Smooth muscle cell (in vitro differentiated cells): ENCODE measurements around the gene TEKT3. TPM values are rescaled to one million over a fixed set of nuclear protein-coding genes. Genes with fewer than 3 reads are reported as not detected.

Experiments
- DNase-seq: peaks from one replicate; lab custom pipeline; 2025; ENCODE audit not compliant: unreplicated experiment; lab: John Stamatoyannopoulos, UW
- H2AFZ ChIP-seq: fragments of 200-600 bp; sonication (generic); 2 replicates; pipeline ENCODE4 v1.6.0; 2016; ENCODE audit warnings: antibody characterized with exemption, low read depth, mild to moderate bottlenecking
- H3F3A ChIP-seq: fragments of 200-600 bp; sonication (generic); 2 replicates; pipeline ENCODE4 v1.6.0; 2017; ENCODE audit warnings: antibody characterized with exemption, low read depth
- H3K27ac ChIP-seq: fragments of 200-600 bp; sonication (generic); 2 replicates; pipeline ENCODE4 v1.5.1; 2016; ENCODE audit warnings: low read depth, mild to moderate bottlenecking
- H3K27me3 ChIP-seq: fragments of 200-600 bp; sonication (generic); 2 replicates; pipeline ENCODE4 v1.6.1; 2016; ENCODE audit warnings: low read depth, mild to moderate bottlenecking
- H3K36me3 ChIP-seq: fragments of 200-600 bp; sonication (generic); 2 replicates; pipeline ENCODE4 v1.5.1; 2016; ENCODE audit warnings: low read depth
- H3K4me1 ChIP-seq: fragments of 200-600 bp; sonication (generic); 2 replicates; pipeline ENCODE4 v1.5.1; 2016; ENCODE audit warnings: low read depth
- H3K4me2 ChIP-seq: fragments of 200-600 bp; sonication (generic); 2 replicates; pipeline ENCODE4 v1.6.0; 2016; ENCODE audit warnings: mild to moderate bottlenecking
- H3K4me3 ChIP-seq: fragments of 200-600 bp; sonication (generic); 2 replicates; pipeline ENCODE4 v1.5.1; 2016; ENCODE audit warnings: mild to moderate bottlenecking
- H3K79me2 ChIP-seq: fragments of 200-600 bp; sonication (generic); 2 replicates; pipeline ENCODE4 v1.6.0; 2016; ENCODE audit warnings: low read depth, mild to moderate bottlenecking
- H3K9ac ChIP-seq: fragments of 200-600 bp; sonication (generic); 2 replicates; pipeline ENCODE4 v1.6.0; 2016; ENCODE audit warnings: low read depth
- H3K9me3 ChIP-seq: fragments of 200-600 bp; sonication (generic); replicated peaks from 2 replicates; pipeline ENCODE4 v1.5.1; 2016; ENCODE audit warnings: low read depth
- H4K20me1 ChIP-seq: fragments of 200-600 bp; sonication (generic); 2 replicates; pipeline ENCODE4 v1.6.0; 2016; ENCODE audit warnings: low read depth
- CTCF ChIP-seq: fragments of 200-600 bp; sonication (generic); IDR thresholded peaks from 2 replicates; pipeline ENCODE4 v1.5.1; 2017; ENCODE audit warnings: borderline replicate concordance, mild to moderate bottlenecking, antibody characterized with exemption; ENCODE audit not compliant: insufficient read depth, poor library complexity, severe bottlenecking
- WGBS: methylation state at CpG from one replicate; pipeline ENCODE4 v1.1.7; 2016; ENCODE audit warnings: low lambda C conversion rate; 5-methylcytosine and 5-hydroxymethylcytosine counted together
- polyA plus RNA-seq: library from polyadenylated mRNA; unstranded; fragments of >200 nt; fragmentation: Nextera tagmentation; extraction: Ambion mirVana; gene quantifications from 2 replicates; pipeline ENCODE4 v1.2.1, GENCODE V29; 2016
- total RNA-seq: library from RNA; depleted of rRNA; stranded (reverse); fragments of >200 nt; gene quantifications from 2 replicates; pipeline ENCODE4 v1.2.3, GENCODE V29; 2014

The TEKT3 gene
- total and polyA plus RNA-seq, 2 experiments from 2014 or later: 0.09 to 1.00 TPM

- Histone ChIP-seq H3K4me1 (peaks cover 11% of the 10 kb centered on the region), H3K27ac (peak overlapping the region; percentile 79), H3K4me3 (peak overlapping the region; percentile 64), H4K20me1 (no peaks in the 10 kb centered on the region), H3K9ac (peak overlapping the region; percentile 66), H3K9me3 (no peaks in the 10 kb centered on the region), H3K27me3 (no peaks in the 10 kb centered on the region), H3K36me3 (no peaks in the 10 kb centered on the region), H2AFZ (peak overlapping the region; percentile 98), H3K79me2 (no peaks in the 10 kb centered on the region), H3K4me2 (peak overlapping the region; percentile 99), H3F3A (peaks cover 7% of the 10 kb centered on the region)
- DNase-seq: no peak
- WGBS: 77% methylated on average over 3 of the region's 3 CpGs
- TF ChIP-seq CTCF: no peak
Measured at GRCh38 chr17:15341966-15342365, 569 bp upstream of the TEKT3 start.

DNA sequence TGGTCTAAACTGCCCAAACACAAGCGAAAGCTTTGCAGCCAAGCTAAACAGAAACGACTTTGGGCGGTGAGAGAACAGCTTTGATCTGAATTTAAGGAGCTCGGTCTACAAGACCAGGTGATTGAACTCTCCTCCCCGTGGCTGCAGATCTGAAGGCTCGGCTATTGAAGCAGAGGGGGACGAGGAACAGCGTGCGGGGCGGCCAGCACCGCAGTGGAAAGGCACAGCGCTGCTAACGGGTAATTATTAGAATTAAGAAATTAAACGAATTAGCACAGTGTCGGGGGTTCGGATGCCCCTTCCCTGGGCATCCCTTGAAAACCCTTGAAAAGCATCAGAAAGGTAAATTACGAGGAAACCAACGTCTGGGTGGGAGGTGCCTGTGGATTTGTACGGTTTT lies 431 bp downstream of the TEKT3 start:
- Histone ChIP-seq H3K4me1 (peaks cover 11% of the 10 kb centered on the region), H3K79me2 (no peaks in the 10 kb centered on the region), H3K9ac (peak overlapping the region; percentile 35), H3K36me3 (no peaks in the 10 kb centered on the region), H3F3A (peaks cover 7% of the 10 kb centered on the region), H3K27ac (no peak overlapping the region), H3K4me3 (peak overlapping the region; percentile 64), H4K20me1 (no peaks in the 10 kb centered on the region), H3K27me3 (no peaks in the 10 kb centered on the region), H3K4me2 (peak overlapping the region; percentile 99), H2AFZ (peak overlapping the region; percentile 98), H3K9me3 (no peaks in the 10 kb centered on the region)
- WGBS: 6% methylated on average over 19 of the region's 19 CpGs
- TF ChIP-seq CTCF: no peak
- DNase-seq: no peak

GRCh38 chr17:15335446-15335845 lies 6.0 kb downstream of the TEKT3 start:
- no peaks in the 10 kb centered on the region for H3K9me3 ChIP-seq
- no peaks in the 10 kb centered on the region for H3F3A ChIP-seq
- no peaks in the 10 kb centered on the region for H3K36me3 ChIP-seq
- H3K79me2 ChIP-seq: no peaks in the 10 kb centered on the region
- 82% methylated on average over 1 of the region's 1 CpG for WGBS
- no peaks in the 10 kb centered on the region for H3K27me3 ChIP-seq
- TF ChIP-seq CTCF: no peak
- no peaks in the 10 kb centered on the region for H3K4me1 ChIP-seq
- no peak overlapping the region for H3K9ac ChIP-seq
- H4K20me1 ChIP-seq: no peaks in the 10 kb centered on the region
- no peak overlapping the region for H3K27ac ChIP-seq
- no peak for DNase-seq
- H2AFZ ChIP-seq: no peak overlapping the region
- no peak overlapping the region for H3K4me2 ChIP-seq
- no peak overlapping the region for H3K4me3 ChIP-seq

GRCh38 chr17:15334266-15334665 lies 7.1 kb downstream of the TEKT3 start:
- Histone ChIP-seq H3K4me2 (no peak overlapping the region), H3K4me1 (no peaks in the 10 kb centered on the region), H3K27ac (peak overlapping the region; percentile 23), H3K27me3 (no peaks in the 10 kb centered on the region), H3K9ac (no peak overlapping the region), H3F3A (no peaks in the 10 kb centered on the region), H3K36me3 (no peaks in the 10 kb centered on the region), H3K4me3 (no peak overlapping the region), H3K9me3 (no peaks in the 10 kb centered on the region), H2AFZ (no peak overlapping the region), H3K79me2 (no peaks in the 10 kb centered on the region), H4K20me1 (no peaks in the 10 kb centered on the region)
- 66% methylated on average over 3 of the region's 3 CpGs for whole genome bisulfite sequencing
- no peak for TF ChIP-seq CTCF
- no peak for DNase-seq
